Osteocyte (in vitro differentiated cells): ENCODE results near the gene EVC. TPM values are rescaled to one million over a fixed set of nuclear protein-coding genes. Genes with fewer than 3 reads are reported as not detected.

Source experiments
- DNase-seq: peaks from one replicate; pipeline ENCODE4 v3.0.0; 2021; ENCODE audit warnings: mixed read lengths; ENCODE audit not compliant: unreplicated experiment; ENCODE audit errors: extremely low spot score
- H3K27ac Mint-ChIP-seq: one replicate; pipeline ENCODE4 v1.8.0; 2021; ENCODE audit warnings: mild to moderate bottlenecking, mixed read lengths; ENCODE audit not compliant: unreplicated experiment
- H3K27me3 Mint-ChIP-seq: one replicate; pipeline ENCODE4 v1.8.0; 2021; ENCODE audit warnings: mixed read lengths; ENCODE audit not compliant: unreplicated experiment
- H3K36me3 Mint-ChIP-seq: one replicate; pipeline ENCODE4 v1.8.0; 2021; ENCODE audit warnings: mixed read lengths; ENCODE audit not compliant: unreplicated experiment
- H3K4me1 Mint-ChIP-seq: one replicate; pipeline ENCODE4 v1.8.0; 2021; ENCODE audit warnings: mixed read lengths; ENCODE audit not compliant: unreplicated experiment
- H3K4me3 Mint-ChIP-seq: one replicate; pipeline ENCODE4 v1.8.0; 2021; ENCODE audit warnings: mild to moderate bottlenecking, moderate library complexity, mixed read lengths; ENCODE audit not compliant: unreplicated experiment
- H3K9me3 Mint-ChIP-seq: one replicate; pipeline ENCODE4 v1.8.0; 2021; ENCODE audit warnings: mixed read lengths; ENCODE audit not compliant: unreplicated experiment
- total RNA-seq: library from RNA; stranded (reverse); gene quantifications from 2 replicates; pipeline ENCODE4 v1.2.1, GENCODE V29; 2021
- TF ChIP-seq, protein P1 (sequence below): fragments of 200-600 bp; sonication (generic); IDR thresholded peaks from 2 replicates; pipeline ENCODE4 v1.5.0; 2021; ENCODE audit warnings: antibody characterized with exemption, mild to moderate bottlenecking, moderate library complexity

EVC gene
- total RNA-seq, 1 donor from 2014 or later: 41.6 TPM

DNA sequence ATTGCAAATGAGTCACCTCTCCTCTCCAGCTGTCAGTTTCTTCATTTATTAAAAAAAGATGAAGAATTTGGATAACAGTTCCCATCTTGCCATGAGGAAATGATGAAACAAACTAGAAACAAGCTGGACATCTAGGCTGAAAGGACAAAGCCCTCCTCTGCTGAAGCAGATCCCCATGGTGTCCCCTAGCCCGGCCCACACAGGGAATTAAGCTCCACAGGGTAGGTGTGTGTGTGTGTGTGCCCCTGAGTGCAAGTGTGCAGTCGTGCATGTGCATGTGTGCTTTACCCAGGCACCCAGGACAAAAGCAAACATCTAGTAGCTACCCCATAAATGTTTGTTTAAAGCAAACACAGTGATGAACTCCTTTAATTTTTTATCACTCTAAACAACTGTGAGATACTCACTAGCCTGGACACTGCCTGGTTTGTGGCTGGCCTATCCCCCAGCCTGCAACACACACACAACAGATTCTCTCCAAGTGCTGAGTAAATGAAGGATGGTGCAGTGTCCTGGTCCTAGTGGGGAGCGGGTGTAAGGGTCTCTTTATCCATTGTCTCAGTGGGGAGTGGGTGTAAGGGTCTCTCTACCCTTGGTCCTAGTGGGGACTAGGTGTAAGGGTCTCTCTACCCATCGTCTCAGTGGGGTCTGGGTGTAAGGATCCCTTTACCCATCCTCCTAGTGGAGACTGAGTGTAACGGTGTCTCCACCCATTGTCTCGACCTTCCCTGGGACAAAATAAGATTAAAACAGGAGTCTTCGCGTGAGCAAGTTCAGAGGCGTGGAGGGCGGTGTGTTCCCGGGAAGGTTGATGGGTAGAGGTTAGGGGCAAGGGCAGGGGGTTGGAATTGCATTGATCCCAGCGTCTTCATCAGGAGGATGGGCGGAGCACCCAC, 688 bp upstream of the EVC start:
- DNase-seq: no peak
- Mint-ChIP-seq H3K4me1 (peaks cover 38% of the 10 kb centered on the region), H3K27ac (peak overlapping the region; percentile 85), H3K9me3 (peaks cover 4% of the 10 kb centered on the region), H3K4me3 (peak overlapping the region; percentile 81), H3K36me3 (peaks cover 11% of the 10 kb centered on the region), H3K27me3 (peaks cover 5% of the 10 kb centered on the region)
- TF ChIP-seq, protein P1, sequence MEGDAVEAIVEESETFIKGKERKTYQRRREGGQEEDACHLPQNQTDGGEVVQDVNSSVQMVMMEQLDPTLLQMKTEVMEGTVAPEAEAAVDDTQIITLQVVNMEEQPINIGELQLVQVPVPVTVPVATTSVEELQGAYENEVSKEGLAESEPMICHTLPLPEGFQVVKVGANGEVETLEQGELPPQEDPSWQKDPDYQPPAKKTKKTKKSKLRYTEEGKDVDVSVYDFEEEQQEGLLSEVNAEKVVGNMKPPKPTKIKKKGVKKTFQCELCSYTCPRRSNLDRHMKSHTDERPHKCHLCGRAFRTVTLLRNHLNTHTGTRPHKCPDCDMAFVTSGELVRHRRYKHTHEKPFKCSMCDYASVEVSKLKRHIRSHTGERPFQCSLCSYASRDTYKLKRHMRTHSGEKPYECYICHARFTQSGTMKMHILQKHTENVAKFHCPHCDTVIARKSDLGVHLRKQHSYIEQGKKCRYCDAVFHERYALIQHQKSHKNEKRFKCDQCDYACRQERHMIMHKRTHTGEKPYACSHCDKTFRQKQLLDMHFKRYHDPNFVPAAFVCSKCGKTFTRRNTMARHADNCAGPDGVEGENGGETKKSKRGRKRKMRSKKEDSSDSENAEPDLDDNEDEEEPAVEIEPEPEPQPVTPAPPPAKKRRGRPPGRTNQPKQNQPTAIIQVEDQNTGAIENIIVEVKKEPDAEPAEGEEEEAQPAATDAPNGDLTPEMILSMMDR: peak; percentile 53

DNA sequence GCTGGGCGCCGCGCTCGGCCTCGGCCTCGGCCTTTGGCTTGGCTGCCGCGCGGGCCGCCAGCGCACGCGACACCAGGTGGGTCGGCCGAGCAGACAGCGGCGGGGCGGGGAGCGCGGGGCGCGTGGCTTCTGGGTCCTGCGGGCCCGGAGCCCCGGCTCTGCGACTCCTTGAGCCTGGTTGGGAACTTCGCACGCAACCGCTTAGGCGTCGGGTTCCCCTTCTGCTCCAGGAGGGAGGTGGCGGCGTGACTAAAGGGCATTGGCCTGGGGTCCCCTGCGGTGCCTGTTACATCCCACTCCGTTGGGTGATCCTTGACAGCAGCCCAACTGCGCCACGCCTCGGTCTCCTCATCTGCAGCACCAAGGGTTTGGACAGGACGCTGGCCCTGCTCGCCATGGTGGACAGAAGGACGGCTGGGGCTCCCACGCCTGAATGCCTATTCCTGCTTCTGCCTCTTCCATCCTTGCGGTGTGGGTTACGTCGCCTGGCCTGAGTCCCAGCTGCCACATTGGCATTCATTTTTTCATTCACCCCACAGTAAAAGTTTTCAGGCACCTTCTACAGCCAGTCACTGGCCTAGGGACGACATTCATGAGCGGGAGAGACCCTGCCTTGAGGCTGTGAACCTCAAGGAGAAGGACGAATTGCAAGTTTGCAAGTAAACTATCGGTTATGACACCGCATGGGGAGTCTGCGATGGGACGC, 631 bp downstream of the EVC start:
- Mint-ChIP-seq H3K4me1 (peaks cover 38% of the 10 kb centered on the region), H3K36me3 (peaks cover 14% of the 10 kb centered on the region), H3K27ac (peak overlapping the region; percentile 64), H3K4me3 (peak overlapping the region; percentile 83), H3K9me3 (peaks cover 6% of the 10 kb centered on the region), H3K27me3 (peaks cover 5% of the 10 kb centered on the region)
- TF ChIP-seq, protein P1: peak; percentile 36
- no peak for DNase-seq

DNA sequence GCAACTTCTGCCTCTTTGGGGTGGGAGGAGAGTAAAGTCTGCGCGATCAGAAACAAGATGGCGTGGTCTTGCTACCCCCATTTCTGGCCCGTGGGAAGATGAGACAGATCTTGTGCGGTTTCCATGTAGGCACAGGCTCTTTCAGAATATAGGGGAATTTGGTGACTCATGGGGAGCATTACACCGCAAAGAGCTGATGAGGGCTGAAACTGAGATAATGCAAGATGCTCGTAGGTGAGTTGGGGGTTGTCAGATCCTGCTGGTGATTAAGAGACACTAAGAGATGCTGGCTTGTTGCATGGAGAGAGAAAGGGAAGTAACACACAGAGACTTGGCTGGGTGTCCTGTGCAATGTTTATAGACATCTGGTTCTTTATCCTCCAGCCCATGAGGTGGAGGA, 1.5 kb downstream of the EVC start:
- Mint-ChIP-seq H3K27me3 (peaks cover 3% of the 10 kb centered on the region), H3K36me3 (peaks cover 15% of the 10 kb centered on the region), H3K4me3 (peak overlapping the region; percentile 61), H3K4me1 (peaks cover 39% of the 10 kb centered on the region), H3K27ac (no peak overlapping the region), H3K9me3 (peaks cover 6% of the 10 kb centered on the region)
- DNase-seq: no peak
- TF ChIP-seq, protein P1: no peak

DNA sequence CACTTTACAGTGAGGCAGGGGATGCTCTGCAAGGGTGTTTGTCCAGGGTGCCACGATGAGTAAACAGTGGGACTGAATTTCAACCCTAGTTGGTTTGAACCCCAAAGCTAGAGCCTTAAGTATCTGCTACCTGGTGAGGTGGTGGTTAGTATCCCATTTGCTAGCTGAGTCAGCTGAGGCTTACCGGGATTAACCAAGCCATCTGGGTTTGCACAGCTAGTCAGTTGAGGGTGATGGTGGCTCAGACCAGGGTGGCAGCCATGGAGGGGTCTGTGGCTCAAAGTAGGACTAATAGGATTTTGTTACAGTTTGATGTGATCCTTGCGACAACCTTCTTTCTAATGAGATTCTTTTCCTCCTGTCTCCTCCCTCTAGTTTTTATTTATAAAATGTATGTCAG, 1.9 kb downstream of the EVC start:
- peak overlapping the region; percentile 61 for H3K4me3 Mint-ChIP-seq
- peaks cover 20% of the 10 kb centered on the region for H3K36me3 Mint-ChIP-seq
- no peak for DNase-seq
- H3K9me3 Mint-ChIP-seq: peaks cover 6% of the 10 kb centered on the region
- H3K4me1 Mint-ChIP-seq: peaks cover 37% of the 10 kb centered on the region
- H3K27ac Mint-ChIP-seq: no peak overlapping the region
- TF ChIP-seq, protein P1: no peak
- H3K27me3 Mint-ChIP-seq: no peaks in the 10 kb centered on the region

DNA sequence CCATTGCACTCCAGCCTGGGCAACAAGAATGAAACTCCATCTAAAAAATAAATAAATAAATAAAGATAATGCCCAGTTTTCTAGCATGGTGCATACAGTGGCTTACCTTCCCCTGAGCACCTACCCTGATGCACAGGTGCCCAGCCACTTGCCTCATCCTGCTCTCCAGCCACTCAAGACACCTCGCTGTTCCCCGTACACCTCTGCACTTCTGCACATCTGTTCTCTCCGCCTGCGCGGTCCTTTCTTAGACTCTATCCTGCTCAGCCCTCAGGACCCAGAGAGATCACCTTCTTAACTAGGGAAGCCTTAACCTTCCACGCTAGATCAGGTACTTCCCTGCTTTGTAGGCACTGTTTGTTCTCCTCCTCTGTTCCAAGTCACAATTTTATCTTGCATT, 2.9 kb downstream of the EVC start:
- peaks cover 37% of the 10 kb centered on the region for H3K4me1 Mint-ChIP-seq
- H3K4me3 Mint-ChIP-seq: no peak overlapping the region
- H3K9me3 Mint-ChIP-seq: peaks cover 6% of the 10 kb centered on the region
- H3K27ac Mint-ChIP-seq: no peak overlapping the region
- peaks cover 20% of the 10 kb centered on the region for H3K36me3 Mint-ChIP-seq
- TF ChIP-seq, protein P1: no peak
- no peaks in the 10 kb centered on the region for H3K27me3 Mint-ChIP-seq
- DNase-seq: no peak
